ENCODE measurements around the gene PDP2.
"Not testable (repeated sequence)": the region's sequence is repeated elsewhere in the genome, so short reads cannot be mapped to it uniquely, and the experiment has no call there.

Gene PDP2

GRCh38 chr16:66853261-66854139 lies 26.8 kb upstream of the PDP2 start:
- DNase-seq (ENCODE audit: low read depth, low spot score), result no peak

- no peak for DNase-seq (ENCODE audit: low read depth, low spot score)
These were observed 24.1 kb upstream of the PDP2 start for GRCh38 chr16:66856184-66856730.

- DNase-seq (ENCODE audit: low read depth, low spot score), result no peak
These were observed 23.5 kb upstream of the PDP2 start for GRCh38 chr16:66856801-66857200.

- peak; percentile 35 for DNase-seq (ENCODE audit: low read depth, low spot score)
These were observed 22.9 kb upstream of the PDP2 start for GRCh38 chr16:66857437-66857836.

- DNase-seq (ENCODE audit: low read depth, low spot score), result no peak
These were observed 21.4 kb upstream of the PDP2 start for GRCh38 chr16:66858740-66859396.

- no peak for DNase-seq (ENCODE audit: low read depth, low spot score)
These were observed 20.8 kb upstream of the PDP2 start for GRCh38 chr16:66859397-66860068.

GRCh38 chr16:66862023-66862520 lies 18.2 kb upstream of the PDP2 start:
- no peak for DNase-seq (ENCODE audit: low read depth, low spot score)

- no peak for DNase-seq (ENCODE audit: low read depth, low spot score)
These were observed 16.6 kb upstream of the PDP2 start for GRCh38 chr16:66863707-66864106.

GRCh38 chr16:66869424-66869823 lies 10.9 kb upstream of the PDP2 start:
- DNase-seq (ENCODE audit: low read depth, low spot score), result no peak

- DNase-seq (ENCODE audit: low read depth, low spot score), result not testable (repeated sequence)
These were observed 9.0 kb upstream of the PDP2 start for GRCh38 chr16:66871363-66871762.

GRCh38 chr16:66871840-66872239 lies 8.5 kb upstream of the PDP2 start:
- no peak for DNase-seq (ENCODE audit: low read depth, low spot score)

GRCh38 chr16:66872559-66872942 lies 7.8 kb upstream of the PDP2 start:
- no peak for DNase-seq (ENCODE audit: low read depth, low spot score)

GRCh38 chr16:66872943-66873684 lies 7.2 kb upstream of the PDP2 start:
- peak; percentile 94 for DNase-seq (ENCODE audit: low read depth, low spot score)

- DNase-seq (ENCODE audit: low read depth, low spot score), result no peak
These were observed 6.6 kb upstream of the PDP2 start for GRCh38 chr16:66873685-66874055.

- DNase-seq (ENCODE audit: low read depth, low spot score), result no peak
These were observed 6.1 kb upstream of the PDP2 start for GRCh38 chr16:66874079-66874775.

- no peak for DNase-seq (ENCODE audit: low read depth, low spot score)
These were observed 2.2 kb upstream of the PDP2 start for GRCh38 chr16:66878067-66878466.

GRCh38 chr16:66881014-66881417 lies 701 bp downstream of the PDP2 start:
- DNase-seq (ENCODE audit: low read depth, low spot score), result no peak

GRCh38 chr16:66881560-66881959 lies 1.2 kb downstream of the PDP2 start:
- no peak for DNase-seq (ENCODE audit: low read depth, low spot score)

GRCh38 chr16:66881964-66882508 lies 1.7 kb downstream of the PDP2 start:
- no peak for DNase-seq (ENCODE audit: low read depth, low spot score)

- no peak for DNase-seq (ENCODE audit: low read depth, low spot score)
These were observed 2.4 kb downstream of the PDP2 start for GRCh38 chr16:66882702-66883101.

Data from ELF-1 (cell line).